ENCODE results near the gene ANO3. TPM values are rescaled to one million over a fixed set of nuclear protein-coding genes. Genes with fewer than 3 reads are reported as not detected.

Gene ANO3
- total RNA-seq, 2 donors from 2014 or later = 0.12 to 0.13 TPM

DNA sequence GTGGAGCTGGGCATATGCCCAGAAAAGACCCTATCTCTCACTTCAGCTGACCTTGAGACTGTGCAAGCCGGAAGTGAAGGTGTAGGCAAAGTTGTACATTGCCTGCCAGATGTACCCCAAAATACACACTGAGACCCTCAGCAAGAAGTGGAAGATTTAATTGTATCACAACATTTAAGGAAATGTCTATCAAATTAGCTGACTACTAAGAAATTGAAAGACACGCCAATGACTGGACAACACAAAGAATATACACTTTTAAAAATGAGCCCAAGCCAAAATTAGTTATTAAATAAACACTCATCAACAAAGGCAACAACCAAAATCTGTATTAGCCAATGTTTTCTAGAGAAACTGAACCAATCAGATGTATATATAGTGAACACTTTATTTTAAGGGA lies 7.7 kb upstream of the ANO3 start:
- Histone ChIP-seq H3K9ac (ENCODE audit: low read depth in 2 of 2, low read length in 2 of 2) (no peak overlapping the region), H3K4me1 (no peaks in the 10 kb centered on the region), H3K9me3 (no peaks in the 10 kb centered on the region), H3K36me3 (no peaks in the 10 kb centered on the region), H3K27ac (no peak overlapping the region), H3K27me3 (no peaks in the 10 kb centered on the region), H3K4me3 (no peak overlapping the region)
- intact Hi-C loops (cut with DNase I) = no loop called here
- TF ChIP-seq, protein P1, sequence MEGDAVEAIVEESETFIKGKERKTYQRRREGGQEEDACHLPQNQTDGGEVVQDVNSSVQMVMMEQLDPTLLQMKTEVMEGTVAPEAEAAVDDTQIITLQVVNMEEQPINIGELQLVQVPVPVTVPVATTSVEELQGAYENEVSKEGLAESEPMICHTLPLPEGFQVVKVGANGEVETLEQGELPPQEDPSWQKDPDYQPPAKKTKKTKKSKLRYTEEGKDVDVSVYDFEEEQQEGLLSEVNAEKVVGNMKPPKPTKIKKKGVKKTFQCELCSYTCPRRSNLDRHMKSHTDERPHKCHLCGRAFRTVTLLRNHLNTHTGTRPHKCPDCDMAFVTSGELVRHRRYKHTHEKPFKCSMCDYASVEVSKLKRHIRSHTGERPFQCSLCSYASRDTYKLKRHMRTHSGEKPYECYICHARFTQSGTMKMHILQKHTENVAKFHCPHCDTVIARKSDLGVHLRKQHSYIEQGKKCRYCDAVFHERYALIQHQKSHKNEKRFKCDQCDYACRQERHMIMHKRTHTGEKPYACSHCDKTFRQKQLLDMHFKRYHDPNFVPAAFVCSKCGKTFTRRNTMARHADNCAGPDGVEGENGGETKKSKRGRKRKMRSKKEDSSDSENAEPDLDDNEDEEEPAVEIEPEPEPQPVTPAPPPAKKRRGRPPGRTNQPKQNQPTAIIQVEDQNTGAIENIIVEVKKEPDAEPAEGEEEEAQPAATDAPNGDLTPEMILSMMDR (IDR thresholded peaks at IDR 0.05) = no peak
- DNase-seq = no peak

DNA sequence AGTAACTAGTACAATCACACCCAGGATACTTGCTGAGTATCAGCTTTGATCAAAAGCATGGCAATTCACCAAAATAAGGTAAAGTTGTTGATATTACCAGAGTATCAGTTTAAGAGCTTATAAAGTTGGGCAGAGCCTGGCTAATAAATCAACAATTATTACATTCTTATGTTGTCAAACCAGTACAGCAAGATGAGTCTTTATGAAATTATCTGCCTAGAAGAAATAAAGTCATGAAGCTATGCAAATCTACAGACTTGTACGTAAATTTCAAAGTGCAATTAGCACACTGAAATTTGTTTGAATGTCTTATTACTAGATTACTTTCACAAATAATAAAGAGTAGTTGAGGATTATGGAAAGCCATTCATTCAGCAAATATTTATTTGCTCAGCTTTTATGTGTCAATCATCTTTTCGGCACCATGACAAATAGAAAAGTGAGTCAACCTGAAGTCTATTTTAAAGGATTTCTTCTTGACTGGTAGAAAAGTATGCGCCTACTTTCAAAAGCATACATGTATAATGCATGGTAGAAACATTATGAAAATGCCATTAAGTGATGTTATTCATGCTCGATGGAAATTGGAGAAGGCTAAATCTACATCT lies 5.0 kb upstream of the ANO3 start:
- peaks cover 1% of the 10 kb centered on the region for H3K27me3 ChIP-seq
- H3K9me3 ChIP-seq = no peaks in the 10 kb centered on the region
- TF ChIP-seq, protein P1 (IDR thresholded peaks at IDR 0.05) = no peak
- no peak overlapping the region for H3K9ac ChIP-seq (ENCODE audit: low read depth in 2 of 2, low read length in 2 of 2)
- no peak overlapping the region for H3K4me3 ChIP-seq
- no peaks in the 10 kb centered on the region for H3K36me3 ChIP-seq
- intact Hi-C loops (cut with DNase I) = no loop called here
- no peak overlapping the region for H3K27ac ChIP-seq
- H3K4me1 ChIP-seq = no peaks in the 10 kb centered on the region
- DNase-seq = no peak

DNA sequence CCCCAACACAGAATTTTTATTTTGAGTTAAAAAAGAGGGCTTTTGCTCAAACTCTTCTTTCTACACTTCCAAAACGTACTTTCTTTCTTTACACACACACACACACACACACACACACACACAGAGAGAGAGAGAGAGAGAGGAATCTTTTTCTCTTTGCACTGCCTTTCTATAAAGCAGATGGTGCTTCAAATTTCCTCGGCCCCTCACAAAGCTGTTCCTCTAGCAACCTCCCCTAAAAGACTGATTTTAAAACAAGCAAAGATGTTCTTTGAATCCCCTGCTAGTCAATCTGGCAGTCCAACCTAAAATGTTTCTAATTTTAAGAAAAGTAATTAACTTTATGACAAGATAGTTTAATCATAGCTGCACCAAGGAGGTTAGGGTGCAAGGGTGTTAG lies 2.7 kb upstream of the ANO3 start:
- intact Hi-C loops (cut with DNase I) = no loop called here
- Histone ChIP-seq H3K4me1 (no peaks in the 10 kb centered on the region), H3K27me3 (peaks cover 4% of the 10 kb centered on the region), H3K9me3 (no peaks in the 10 kb centered on the region), H3K4me3 (no peak overlapping the region), H3K27ac (no peak overlapping the region), H3K9ac (ENCODE audit: low read depth in 2 of 2, low read length in 2 of 2) (no peak overlapping the region), H3K36me3 (no peaks in the 10 kb centered on the region)
- TF ChIP-seq, protein P1 (IDR thresholded peaks at IDR 0.05) = no peak
- DNase-seq = no peak

DNA sequence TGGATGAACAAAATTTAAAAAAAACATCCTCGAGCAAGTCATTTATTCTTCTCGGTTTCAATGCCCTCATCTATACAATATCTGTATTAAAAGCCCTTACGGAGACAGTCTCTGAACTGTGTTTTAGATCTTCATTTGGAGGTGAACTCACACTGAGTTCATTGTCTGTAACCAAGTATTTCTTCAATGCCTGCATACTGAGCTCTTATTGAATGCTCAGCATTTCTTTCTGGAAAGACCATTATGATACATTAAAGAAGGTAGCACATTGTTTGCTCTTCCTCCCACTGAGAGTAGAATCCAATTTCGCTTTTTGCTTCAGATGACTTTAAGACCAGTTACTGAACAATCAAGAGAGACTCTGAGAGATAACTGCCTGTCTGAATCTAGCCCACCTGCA lies 1.7 kb upstream of the ANO3 start:
- Histone ChIP-seq H3K36me3 (no peaks in the 10 kb centered on the region), H3K9me3 (no peaks in the 10 kb centered on the region), H3K27ac (no peak overlapping the region), H3K9ac (ENCODE audit: low read depth in 2 of 2, low read length in 2 of 2) (no peak overlapping the region), H3K4me1 (no peaks in the 10 kb centered on the region), H3K4me3 (no peak overlapping the region), H3K27me3 (peaks cover 4% of the 10 kb centered on the region)
- TF ChIP-seq, protein P1 (IDR thresholded peaks at IDR 0.05) = no peak
- intact Hi-C loops (cut with DNase I) = no loop called here
- no peak for DNase-seq

DNA sequence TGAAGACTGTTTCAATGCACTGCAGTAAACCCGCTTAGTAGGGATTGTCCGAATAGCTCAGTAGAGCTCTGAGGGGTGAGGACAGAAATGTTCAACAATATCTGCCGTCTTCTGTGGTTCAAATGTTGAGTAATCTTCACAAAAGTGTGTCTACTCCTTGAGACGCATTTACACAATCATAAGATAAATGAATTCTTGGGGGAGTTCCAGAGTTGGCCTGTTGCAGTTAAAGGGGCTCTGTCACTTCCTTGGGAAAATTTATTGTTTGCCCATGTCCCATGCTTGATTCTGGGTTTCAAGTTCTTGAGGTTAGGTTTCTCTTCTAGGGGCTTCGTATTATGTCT lies 614 bp downstream of the ANO3 start:
- TF ChIP-seq, protein P1 (IDR thresholded peaks at IDR 0.05) = no peak
- DNase-seq = no peak
- Histone ChIP-seq H3K27me3 (peaks cover 4% of the 10 kb centered on the region), H3K36me3 (no peaks in the 10 kb centered on the region), H3K4me3 (no peak overlapping the region), H3K9me3 (no peaks in the 10 kb centered on the region), H3K9ac (ENCODE audit: low read depth in 2 of 2, low read length in 2 of 2) (no peak overlapping the region), H3K27ac (no peak overlapping the region), H3K4me1 (no peaks in the 10 kb centered on the region)
- intact Hi-C loops (cut with DNase I) = no loop called here
